IMR-90 (cell line): ENCODE data around the gene RERE. TPM values are rescaled to one million over a fixed set of nuclear protein-coding genes. Genes with fewer than 3 reads are reported as not detected.

Source experiments
- ATAC-seq: fragments of 200-7000 bp; cut with Tn5 transposase; 2 replicates; pipeline ENCODE4 v1.9.1; 2020; ENCODE audit warnings: low read depth, mild to moderate bottlenecking, moderate library complexity
- BruUV-seq: library from RNA; stranded (reverse); fragments of 400-500 nt; replicated peaks from 2 replicates; lab custom pipeline; 2021; lab: Mats Ljungman, UMichigan
- CTCF ChIA-PET: fragments of 300-600 bp; formaldehyde crosslinking; extraction: SDS; loops from one replicate; lab custom pipeline; 2021; ENCODE audit warnings: antibody characterized with exemption; lab: Yijun Ruan, JAX
- POLR2A ChIA-PET: fragments of 300-600 bp; sonication (Branson Sonifier 250); formaldehyde crosslinking; loops from one replicate; lab custom pipeline; 2022; ENCODE audit warnings: antibody characterized with exemption; ENCODE audit not compliant: unreplicated experiment; lab: Charles Lee
- DNase-seq: peaks from one replicate; pipeline ENCODE4 v3.0.0; 2013
- H2AFZ ChIP-seq: replicated peaks from 2 replicates; pipeline ENCODE3; 2013; ENCODE audit warnings: low read length, mild to moderate bottlenecking; ENCODE audit not compliant: poor library complexity
- H2AK5ac ChIP-seq: 2 replicates; pipeline ENCODE4 v1.6.1; 2013; ENCODE audit warnings: low read depth, low read length, inconsistent platforms
- H2AK9ac ChIP-seq: replicated peaks from 2 replicates; pipeline ENCODE3; 2013; ENCODE audit warnings: mild to moderate bottlenecking, low read depth, low read length, moderate library complexity; ENCODE audit not compliant: poor library complexity
- H2BK120ac ChIP-seq: 2 replicates; pipeline ENCODE4 v1.6.1; 2013; ENCODE audit warnings: low read depth, low read length, inconsistent platforms
- H2BK15ac ChIP-seq: 3 replicates; pipeline ENCODE4 v1.6.1; 2013; ENCODE audit warnings: low read depth, low read length, inconsistent platforms
- H2BK20ac ChIP-seq: 2 replicates; pipeline ENCODE4 v1.6.1; 2013; ENCODE audit warnings: low read depth, mild to moderate bottlenecking, inconsistent platforms, low read length, moderate library complexity
- H2BK5ac ChIP-seq: 2 replicates; pipeline ENCODE4 v1.6.1; 2013; ENCODE audit warnings: mild to moderate bottlenecking, low read depth, low read length, inconsistent platforms; ENCODE audit not compliant: poor library complexity, severe bottlenecking
- H3K14ac ChIP-seq: replicated peaks from 2 replicates; pipeline ENCODE4 v1.6.1; 2013; ENCODE audit warnings: low read depth, low read length, inconsistent platforms
- H3K18ac ChIP-seq: 2 replicates; pipeline ENCODE4 v1.6.1; 2013; ENCODE audit warnings: low read depth, low read length, control low read depth
- H3K23ac ChIP-seq: 2 replicates; pipeline ENCODE4 v1.6.1; 2013; ENCODE audit warnings: low read depth, low read length, inconsistent platforms
- H3K27ac ChIP-seq: 2 replicates; pipeline ENCODE4 v1.5.1; 2013; ENCODE audit warnings: mild to moderate bottlenecking, control low read depth, low read length; ENCODE audit not compliant: insufficient read depth
- H3K27me3 ChIP-seq: 2 replicates; pipeline ENCODE4 v1.6.1; 2013; ENCODE audit warnings: low read length; ENCODE audit not compliant: control insufficient read depth, insufficient read depth
- H3K36me3 ChIP-seq: 2 replicates; pipeline ENCODE4 v1.6.1; 2013; ENCODE audit warnings: low read length, mixed read lengths; ENCODE audit not compliant: control insufficient read depth, insufficient read depth
- H3K4ac ChIP-seq: 2 replicates; pipeline ENCODE4 v1.6.1; 2013; ENCODE audit warnings: low read depth, low read length, inconsistent platforms
- H3K4me1 ChIP-seq: 2 replicates; pipeline ENCODE4 v1.6.1; 2013; ENCODE audit warnings: low read length, mixed read lengths; ENCODE audit not compliant: control insufficient read depth, insufficient read depth
- H3K4me2 ChIP-seq: 2 replicates; pipeline ENCODE4 v1.6.1; 2013; ENCODE audit warnings: low read depth, mild to moderate bottlenecking, control low read depth, low read length, moderate library complexity
- H3K4me3 ChIP-seq: 2 replicates; pipeline ENCODE4 v1.5.1; 2013; ENCODE audit warnings: low read depth, mild to moderate bottlenecking, control low read depth, low read length, moderate library complexity; ENCODE audit not compliant: insufficient read depth
- H3K56ac ChIP-seq: 2 replicates; pipeline ENCODE4 v1.6.1; 2013; ENCODE audit warnings: low read length, inconsistent platforms; ENCODE audit not compliant: insufficient read depth; ENCODE audit errors: extremely low read depth
- H3K79me1 ChIP-seq, 2 experiments: 2 replicates each; pipeline ENCODE4 v1.6.1; 2013; ENCODE audit warnings: low read length in 2 of 2, inconsistent platforms in 1 of 2, low read depth in 1 of 2
- H3K9ac ChIP-seq: 2 replicates; pipeline ENCODE4 v1.6.1; 2013; ENCODE audit warnings: low read depth, low read length, control low read depth
- H3K9me1 ChIP-seq: 2 replicates; pipeline ENCODE4 v1.6.1; 2013; ENCODE audit warnings: low read length, inconsistent platforms; ENCODE audit not compliant: insufficient read depth
- H3K9me3 ChIP-seq: 2 replicates; pipeline ENCODE4 v1.6.1; 2013; ENCODE audit warnings: low read length; ENCODE audit not compliant: control insufficient read depth, insufficient read depth
- H4K20me1 ChIP-seq: 2 replicates; pipeline ENCODE4 v1.6.1; 2013; ENCODE audit warnings: low read length, inconsistent platforms; ENCODE audit not compliant: insufficient read depth
- H4K5ac ChIP-seq: 2 replicates; pipeline ENCODE4 v1.6.1; 2013; ENCODE audit warnings: mild to moderate bottlenecking, low read depth, low read length, control low read depth
- H4K8ac ChIP-seq, 2 experiments: 2 replicates each; pipeline ENCODE4 v1.6.1; 2013; ENCODE audit warnings: low read depth in 2 of 2, low read length in 2 of 2, control low read depth in 1 of 2, inconsistent platforms in 1 of 2
- H4K91ac ChIP-seq: 2 replicates; pipeline ENCODE4 v1.6.1; 2013; ENCODE audit warnings: low read depth, low read length, inconsistent platforms; ENCODE audit not compliant: insufficient read depth
- CEBPB ChIP-seq: IDR thresholded peaks from 2 replicates; pipeline ENCODE4 v1.6.1; 2012; ENCODE audit warnings: low read depth, low read length, improper control_type of control experiment
- CHD1 ChIP-seq: IDR thresholded peaks from 2 replicates; pipeline ENCODE4 v1.6.1; 2012; ENCODE audit warnings: low read depth, low read length, improper control_type of control experiment
- CTCF ChIP-seq: conservative IDR thresholded peaks from 2 replicates; pipeline ENCODE4 v1.5.1; 2012; ENCODE audit warnings: mild to moderate bottlenecking, low read depth, low read length, improper control_type of control experiment
- FOS ChIP-seq: fragments of 150-350 bp; IDR thresholded peaks from 2 replicates; pipeline ENCODE4 v1.6.1; 2016; ENCODE audit warnings: low read depth, low read length
- MAZ ChIP-seq: IDR thresholded peaks from 2 replicates; pipeline ENCODE4 v1.6.1; 2012; ENCODE audit warnings: low read depth, mild to moderate bottlenecking, low read length, improper control_type of control experiment, moderate library complexity, borderline replicate concordance
- MXI1 ChIP-seq: IDR thresholded peaks from 2 replicates; pipeline ENCODE4 v1.6.1; 2012; ENCODE audit warnings: low read depth, mild to moderate bottlenecking, low read length, moderate library complexity, borderline replicate concordance
- NFE2L2 ChIP-seq: fragments of 150-350 bp; IDR thresholded peaks from 2 replicates; pipeline ENCODE4 v1.6.1; 2016; ENCODE audit warnings: low read depth, mild to moderate bottlenecking, low read length
- RAD21 ChIP-seq: IDR thresholded peaks from 2 replicates; pipeline ENCODE4 v1.6.1; 2012; ENCODE audit warnings: low read length, improper control_type of control experiment
- RCOR1 ChIP-seq: IDR thresholded peaks from 2 replicates; pipeline ENCODE4 v1.6.1; 2012; ENCODE audit warnings: mild to moderate bottlenecking, low read length, improper control_type of control experiment; ENCODE audit not compliant: insufficient replicate concordance
- RFX5 ChIP-seq: IDR thresholded peaks from 2 replicates; pipeline ENCODE4 v1.8.0; 2012; ENCODE audit warnings: low read depth, mild to moderate bottlenecking, low read length, moderate library complexity
- SMC3 ChIP-seq: fragments of 150-350 bp; IDR thresholded peaks from 2 replicates; pipeline ENCODE4 v1.6.1; 2016; ENCODE audit warnings: low read depth, mild to moderate bottlenecking, antibody characterized with exemption, low read length, moderate library complexity
- USF2 ChIP-seq: fragments of 150-350 bp; IDR thresholded peaks from 2 replicates; pipeline ENCODE4 v1.6.1; 2017; ENCODE audit warnings: mild to moderate bottlenecking, antibody characterized with exemption, low read length, low read depth
- WGBS, 2 experiments: methylation state at CpG; one replicate each; pipeline versions ENCODE4 v1.1.5 to v1.1.7; 2013; ENCODE audit warnings: missing lambda C conversion rate in 2 of 2; ENCODE audit not compliant: insufficient read length in 1 of 2; ENCODE audit errors: extremely low coverage in 2 of 2; 5-methylcytosine and 5-hydroxymethylcytosine counted together
- dilution Hi-C: fragments of 300-500 bp; cut with HindIII; formaldehyde crosslinking; loops from one replicate; pipeline ENCODE4 v1.14.3; 2018; ENCODE audit warnings: low sequenced_read_pairs; ENCODE audit not compliant: unreplicated experiment
- in situ Hi-C: fragments of 300-500 bp; cut with MboI; formaldehyde crosslinking; loops from 3 replicates; pipeline ENCODE4 v1.14.3; 2019; ENCODE audit warnings: low sequenced_read_pairs, inconsistent platforms, mixed read lengths
- intact Hi-C: fragments of 100-400 bp; cut with micrococcal nuclease; formaldehyde crosslinking; loops from 2 replicates; pipeline ENCODE4 v1.10.0; 2022
- polyA plus RNA-seq, 3 experiments: library from polyadenylated mRNA; depleted of rRNA; stranded (reverse); fragments of >200 nt; gene quantifications; 2 replicates each; pipeline ENCODE4 v1.2.3, GENCODE V29; 2012; ENCODE audit warnings: low replicate concordance in 1 of 3
- total RNA-seq: library from RNA; depleted of rRNA; stranded (reverse); fragments of >200 nt; gene quantifications from 2 replicates; pipeline ENCODE4 v1.2.3, GENCODE V29; 2012
- TF ChIP-seq, protein P1 (sequence below): fragments of 150-350 bp; IDR thresholded peaks from 2 replicates; pipeline ENCODE4 v1.6.1; 2016; ENCODE audit warnings: low read depth, mild to moderate bottlenecking, low read length, moderate library complexity, borderline replicate concordance

Gene RERE
- total and polyA plus RNA-seq, 2 of the 4 experiments (the other 2 are of a cell fraction), result 11.5 to 25.1 TPM

GRCh38 chr1:8329439-8329838, 488.0 kb downstream of the RERE start:
- dilution Hi-C loops (no loop called here), intact Hi-C loops (no loop called here), in situ Hi-C loops (no loop called here)
- Histone ChIP-seq H4K91ac (no peak overlapping the region), H3K56ac (no peak overlapping the region), H3K9me1 (peaks cover 2% of the 10 kb centered on the region; the same call in 1 of the 2 replicates), H3K79me1 (no peaks in the 10 kb centered on the region), H2AK9ac (no peak overlapping the region), H3K9me3 (no peaks in the 10 kb centered on the region), H3K4me3 (no peak overlapping the region), H2BK20ac (no peak overlapping the region), H3K27ac (no peak overlapping the region), H3K9ac (no peak overlapping the region), H3K18ac (no peak overlapping the region), H3K23ac (no peak overlapping the region), H3K27me3 (no peaks in the 10 kb centered on the region), H3K4me1 (no peaks in the 10 kb centered on the region), H2BK15ac (no peak overlapping the region), H3K4ac (no peak overlapping the region), H2BK5ac (no peak overlapping the region), H4K5ac (no peak overlapping the region), H3K14ac (no peak overlapping the region), H4K8ac (no peak overlapping the region), H3K36me3 (peaks cover 12% of the 10 kb centered on the region), H3K4me2 (no peak overlapping the region), H2AK5ac (peak overlapping the region; percentile 43; the same call in 1 of the 2 replicates), H4K20me1 (no peaks in the 10 kb centered on the region), H2AFZ (peak overlapping the region; percentile 14), H2BK120ac (no peak overlapping the region)
- CTCF ChIA-PET, result no interaction called here
- WGBS, 2 experiments, result 65% methylated on average over 6 of the region's 12 CpGs; no CpG with 5 or more reads in 1 of the 2 experiments
- POLR2A ChIA-PET, result no interaction called here
- BruUV-seq, result no TSS peak
- no peak for DNase-seq
- no peak for ATAC-seq
- no peak for TF ChIP-seq CEBPB
- TF ChIP-seq RCOR1, result no peak
- TF ChIP-seq, protein P1, sequence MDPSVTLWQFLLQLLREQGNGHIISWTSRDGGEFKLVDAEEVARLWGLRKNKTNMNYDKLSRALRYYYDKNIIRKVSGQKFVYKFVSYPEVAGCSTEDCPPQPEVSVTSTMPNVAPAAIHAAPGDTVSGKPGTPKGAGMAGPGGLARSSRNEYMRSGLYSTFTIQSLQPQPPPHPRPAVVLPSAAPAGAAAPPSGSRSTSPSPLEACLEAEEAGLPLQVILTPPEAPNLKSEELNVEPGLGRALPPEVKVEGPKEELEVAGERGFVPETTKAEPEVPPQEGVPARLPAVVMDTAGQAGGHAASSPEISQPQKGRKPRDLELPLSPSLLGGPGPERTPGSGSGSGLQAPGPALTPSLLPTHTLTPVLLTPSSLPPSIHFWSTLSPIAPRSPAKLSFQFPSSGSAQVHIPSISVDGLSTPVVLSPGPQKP, result no peak
- no peak for TF ChIP-seq CTCF
- no peak for TF ChIP-seq MXI1
- no peak for TF ChIP-seq CHD1
- no peak for TF ChIP-seq RFX5
- TF ChIP-seq NFE2L2, result no peak
- no peak for TF ChIP-seq MAZ
- no peak for TF ChIP-seq FOS
- TF ChIP-seq RAD21, result no peak
- TF ChIP-seq USF2, result no peak
- TF ChIP-seq SMC3, result no peak
